ENCODE measurements around the gene SNAP29.
"Not testable (repeated sequence)": the region's sequence is repeated elsewhere in the genome, so short reads cannot be mapped to it uniquely, and the experiment has no call there.

Gene SNAP29

GRCh38 chr22:20867179-20868024 lies 8.6 kb downstream of the SNAP29 start:
- no peak for DNase-seq

GRCh38 chr22:20868025-20868962 lies 9.5 kb downstream of the SNAP29 start:
- DNase-seq, result no peak

GRCh38 chr22:20869234-20869633 lies 10.4 kb downstream of the SNAP29 start:
- DNase-seq, result no peak

GRCh38 chr22:20873214-20873613 lies 14.4 kb downstream of the SNAP29 start:
- DNase-seq, result no peak

DNA sequence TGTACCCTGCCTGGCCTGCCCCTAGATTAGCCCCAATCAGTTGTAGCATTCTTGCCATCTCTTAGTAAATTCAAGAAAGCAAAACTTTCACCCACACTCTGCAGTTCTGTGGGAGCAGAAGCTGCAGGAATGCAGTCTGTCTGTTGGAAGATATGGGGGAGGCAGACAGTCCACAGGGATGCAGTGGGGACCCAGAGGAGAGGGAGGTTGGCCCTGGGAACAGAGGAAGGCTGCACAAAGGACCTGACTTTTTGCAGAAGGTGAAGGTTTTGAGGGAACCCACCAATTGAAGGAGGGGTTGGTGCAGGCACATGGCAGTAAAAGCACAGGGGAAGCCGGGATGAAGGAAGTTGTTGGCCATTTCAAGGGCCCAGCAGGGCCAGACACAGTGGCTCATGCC lies 16.5 kb downstream of the SNAP29 start:
- DNase-seq, result no peak

DNA sequence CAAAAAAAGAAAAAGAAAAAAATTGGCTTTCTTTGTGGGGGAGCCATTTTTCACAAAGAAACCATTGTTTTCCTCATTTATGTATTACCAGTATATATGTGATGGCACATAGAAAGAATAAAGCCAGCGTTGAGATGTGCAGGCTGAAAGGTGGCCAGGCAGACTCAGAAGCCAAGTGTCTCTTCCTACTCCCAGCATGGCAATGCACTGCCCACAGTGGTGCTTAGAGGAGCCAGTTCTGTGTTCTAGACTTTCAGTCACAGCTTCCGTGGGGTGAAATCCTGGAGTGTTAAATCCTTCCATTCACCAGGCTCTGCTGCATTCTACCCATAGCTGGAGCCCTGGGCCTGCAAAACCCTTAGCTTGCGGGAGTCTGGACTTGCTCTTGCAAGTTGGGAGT lies 18.9 kb downstream of the SNAP29 start:
- no peak for DNase-seq

- no peak for DNase-seq
Observed at GRCh38 chr22:20881231-20881630, 22.4 kb downstream of the SNAP29 start.

DNA sequence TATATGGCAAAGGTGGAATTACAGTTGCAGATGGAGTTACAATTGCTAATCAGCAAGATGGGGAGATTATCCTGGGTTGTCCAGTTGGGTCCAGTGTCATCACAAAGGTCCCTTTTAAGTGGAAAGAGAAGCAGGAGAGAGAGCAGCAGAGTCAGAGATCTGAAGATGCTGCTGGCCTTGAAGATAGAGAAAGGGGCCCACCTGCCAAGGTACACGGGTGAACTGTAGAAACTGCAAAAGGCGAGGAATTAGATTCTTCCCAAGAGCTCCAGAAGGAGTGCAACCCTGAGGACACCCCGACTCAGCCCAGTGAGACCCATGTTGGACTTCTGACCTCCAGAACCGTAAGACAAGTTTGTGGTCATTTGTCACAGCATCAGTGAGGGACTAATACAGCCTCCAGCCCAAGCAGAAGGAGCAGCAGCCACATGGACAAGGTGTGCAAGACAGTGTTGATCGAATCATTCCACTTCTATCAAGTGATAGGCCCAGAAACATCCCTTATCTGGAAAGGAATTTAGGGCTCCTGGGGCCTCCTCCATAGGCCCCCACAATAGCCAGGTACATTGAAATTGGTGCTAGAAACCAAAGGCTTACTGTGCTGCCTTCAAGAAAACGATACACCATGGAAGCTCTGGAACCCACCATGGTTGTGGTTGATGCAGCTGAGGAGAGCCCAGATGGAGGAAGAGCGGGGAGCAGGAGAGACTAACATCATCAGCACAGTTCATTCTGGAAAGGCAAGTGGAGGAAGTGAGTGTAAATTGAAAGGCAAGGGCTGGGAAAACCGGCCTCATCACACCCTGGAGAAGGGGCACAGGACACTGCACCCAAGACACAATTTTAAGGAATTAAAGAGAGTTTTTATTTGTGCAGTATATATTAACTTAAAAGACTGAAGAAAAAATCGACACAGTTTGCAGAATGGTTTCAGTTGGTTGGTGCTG lies 23.3 kb downstream of the SNAP29 start:
- DNase-seq, result no peak

DNA sequence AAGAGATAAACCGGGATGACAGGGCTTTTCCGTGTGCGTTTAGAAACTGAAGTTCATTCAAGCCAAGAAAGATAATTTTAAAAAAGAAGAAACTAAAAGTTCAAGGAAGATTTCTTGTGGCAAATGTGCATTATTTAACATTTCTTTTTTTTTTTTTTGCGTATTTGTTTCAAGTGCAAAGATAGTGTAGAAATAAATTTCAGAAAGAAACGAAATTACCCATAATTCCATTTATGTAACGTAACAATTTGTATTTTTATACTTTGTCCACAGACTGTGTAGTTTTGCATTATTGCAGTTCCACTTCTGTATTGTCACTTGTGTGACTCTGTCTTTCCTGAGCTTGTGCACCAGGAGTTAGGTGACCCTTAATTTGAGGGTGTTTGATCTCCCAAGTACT lies 24.0 kb downstream of the SNAP29 start:
- no peak for DNase-seq

DNA sequence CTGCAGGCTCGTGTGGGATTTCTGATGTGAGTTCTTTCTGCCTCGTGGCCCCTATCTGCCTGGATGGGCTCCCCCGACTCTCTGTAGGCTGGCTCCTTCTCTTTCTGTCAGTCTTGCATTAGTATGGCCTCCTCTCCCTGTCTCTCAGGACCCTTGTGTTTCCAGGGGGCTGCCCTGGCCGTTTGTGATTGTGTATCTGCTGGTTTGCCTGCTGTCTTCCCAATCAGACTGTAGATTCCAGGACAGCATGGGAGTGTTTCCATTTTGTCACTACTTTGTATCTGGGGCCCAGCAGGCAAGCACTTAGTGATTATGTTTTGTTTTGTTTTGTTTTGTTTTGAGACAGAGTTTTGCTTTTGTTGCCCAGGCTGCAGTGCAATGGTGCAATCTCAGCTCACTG lies 25.6 kb downstream of the SNAP29 start:
- no peak for DNase-seq

GRCh38 chr22:20885017-20885556 lies 26.3 kb downstream of the SNAP29 start:
- DNase-seq, result no peak

GRCh38 chr22:20885557-20886323 lies 26.9 kb downstream of the SNAP29 start:
- peak; percentile 65 for DNase-seq

- no peak for DNase-seq
Observed at GRCh38 chr22:20887375-20887774, 28.6 kb downstream of the SNAP29 start.

GRCh38 chr22:20889025-20889704 lies 30.4 kb downstream of the SNAP29 start:
- no peak for DNase-seq

- no peak for DNase-seq
Observed at GRCh38 chr22:20889904-20890540, 31.2 kb downstream of the SNAP29 start.

DNA sequence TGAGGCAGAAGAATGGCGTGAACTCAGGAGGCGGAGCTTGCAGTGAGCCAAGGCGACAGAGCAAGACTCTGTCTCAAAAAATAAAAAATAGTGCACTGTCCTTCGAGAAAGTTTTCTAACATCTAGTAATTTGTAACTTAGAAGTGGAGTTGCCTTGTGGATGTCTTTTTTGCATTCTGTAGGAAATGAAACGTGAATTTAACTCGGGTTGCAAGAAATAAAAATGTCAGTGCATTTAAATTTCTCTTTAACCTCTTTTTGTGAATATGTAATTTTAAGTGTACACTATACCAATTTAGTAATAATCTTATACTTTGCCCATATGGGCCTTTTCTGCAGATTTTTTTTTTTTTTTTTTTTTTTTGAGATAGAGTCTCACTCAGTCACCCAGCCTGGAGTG lies 32.2 kb downstream of the SNAP29 start:
- no peak for DNase-seq

DNA sequence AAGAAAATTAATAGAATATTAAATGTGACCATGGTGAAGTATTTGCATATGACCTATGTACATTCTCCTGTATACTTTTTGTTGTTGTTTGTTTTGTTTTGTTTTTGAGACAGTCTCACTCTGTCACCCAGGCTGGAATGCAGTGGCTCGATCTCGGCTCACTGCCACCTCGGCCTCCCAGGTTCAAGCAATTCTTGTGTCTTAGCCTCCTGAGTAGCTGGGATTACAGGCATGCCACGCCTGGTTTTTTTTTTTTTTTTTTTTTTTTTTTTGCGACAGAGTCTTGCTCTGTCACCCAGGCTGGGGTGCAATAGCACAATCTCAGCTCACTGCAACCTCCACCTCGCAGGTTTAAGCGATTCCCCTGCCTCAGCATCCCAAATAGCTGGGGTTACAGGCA lies 38.9 kb downstream of the SNAP29 start:
- not testable (repeated sequence) for DNase-seq

DNA sequence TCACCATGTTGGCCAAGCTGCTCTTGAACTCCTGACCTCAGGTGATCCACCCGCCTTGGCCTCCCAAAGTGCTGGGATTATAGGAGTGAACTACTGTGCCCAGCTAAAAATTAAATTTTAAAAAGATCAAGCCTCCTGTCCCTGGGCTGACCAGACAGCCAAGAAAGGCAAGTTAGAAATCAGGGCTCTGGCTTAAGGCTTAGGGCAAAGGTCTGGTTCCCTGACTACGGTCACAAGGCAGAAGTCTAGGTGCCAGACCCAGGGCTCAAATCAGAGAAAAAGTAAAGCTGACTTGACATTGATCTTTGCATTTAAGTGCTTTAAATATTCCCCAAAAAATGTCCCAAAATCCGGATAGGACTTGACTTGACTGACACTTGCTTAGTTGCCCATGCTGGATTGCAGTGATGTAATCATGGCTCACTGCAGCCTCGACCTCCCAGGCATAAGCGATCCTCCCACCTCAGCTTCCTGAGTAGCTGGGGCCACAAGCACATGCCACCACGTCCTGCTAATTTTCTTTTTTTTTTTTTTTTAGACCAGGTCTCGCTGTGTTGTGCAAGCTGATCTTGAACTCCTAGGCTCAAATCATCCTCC lies 41.1 kb downstream of the SNAP29 start:
- no peak for DNase-seq

DNA sequence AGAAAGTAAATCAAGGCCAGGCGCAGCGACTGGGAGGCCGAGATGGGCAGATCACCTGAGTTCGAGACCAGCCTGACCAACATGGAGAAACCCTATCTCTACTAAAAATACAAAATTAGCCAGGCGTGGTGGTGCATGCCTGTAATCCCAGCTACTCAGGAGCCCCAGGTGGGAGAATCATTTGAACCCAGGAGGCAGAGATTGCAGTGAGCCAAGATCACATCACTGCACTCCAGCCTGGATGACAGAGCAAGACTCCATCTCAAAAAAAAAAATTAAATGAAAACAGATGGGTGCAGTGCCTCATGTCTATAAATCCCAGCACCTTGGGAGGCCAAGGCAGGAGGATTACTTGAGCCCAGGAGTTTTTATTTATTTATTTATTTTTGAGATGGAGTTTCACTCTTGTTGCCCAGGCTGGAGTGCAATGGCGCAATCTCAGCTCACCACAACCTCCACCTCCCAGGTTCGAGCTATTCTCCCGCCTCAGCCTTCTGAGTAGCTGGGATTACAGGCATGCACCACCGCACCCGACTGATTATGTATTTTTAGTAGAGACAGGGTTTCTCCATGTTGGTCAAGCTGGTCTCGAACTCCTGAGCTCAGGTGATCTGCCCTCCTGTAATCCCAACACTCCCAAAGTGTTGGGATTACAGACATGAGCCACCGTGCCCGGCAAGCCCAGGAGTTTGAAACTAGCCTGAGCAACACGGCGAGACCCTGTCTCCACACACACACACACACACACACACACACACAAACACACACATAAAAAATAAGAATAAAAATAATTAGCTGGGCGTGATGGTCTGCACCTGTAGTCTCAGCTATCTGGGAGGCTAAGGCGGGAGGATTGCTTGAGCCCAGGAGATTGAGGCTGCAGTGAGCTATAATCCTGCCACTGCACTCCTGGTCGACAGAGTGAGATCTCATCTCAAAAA lies 42.6 kb downstream of the SNAP29 start:
- not testable (repeated sequence) for DNase-seq
